Measurements from ENCODE around the gene HSBP1L1.

- TF ChIP-seq CTCF (IDR thresholded peaks at IDR 0.05; ENCODE audit: insufficient read depth, low read depth, low read length) (no peak), EZH2 (IDR thresholded peaks at IDR 0.05; ENCODE audit: insufficient read depth, low read length) (no peak)
Measured at GRCh38 chr18:79921984-79922965, 42.2 kb upstream of the HSBP1L1 start.
